ENCODE results near the gene KCNQ5. TPM values are rescaled to one million over a fixed set of nuclear protein-coding genes. Genes with fewer than 3 reads are reported as not detected.

KCNQ5 gene
- total RNA-seq, 1 experiment from 2014 or later = 2.0 TPM

GRCh38 chr6:73152966-73153757 lies 531.3 kb downstream of the KCNQ5 start (continued):
- no peak for TF ChIP-seq AFF4 (CRISPR knock-in tag; IDR thresholded peaks at IDR 0.05; ENCODE audit: borderline replicate concordance)
- TF ChIP-seq EMX1 (CRISPR knock-in tag; IDR thresholded peaks at IDR 0.05) = no peak
- no peak for TF ChIP-seq ZNF317 (CRISPR knock-in tag; IDR thresholded peaks at IDR 0.05; ENCODE audit: borderline replicate concordance, low read depth)
- TF ChIP-seq ZNF121 (CRISPR knock-in tag; IDR thresholded peaks at IDR 0.05) = no peak
- TF ChIP-seq STAT6 (CRISPR knock-in tag; conservative IDR thresholded peaks at IDR 0.05; ENCODE audit: low read depth) = no peak
- no peak for TF ChIP-seq TEAD4 (CRISPR knock-in tag; IDR thresholded peaks at IDR 0.05)
- no peak for TF ChIP-seq NR1H2 (CRISPR knock-in tag; IDR thresholded peaks at IDR 0.05)

- no peak overlapping the region for H3K27ac Mint-ChIP-seq
- no peaks in the 10 kb centered on the region for H3K36me3 Mint-ChIP-seq
- TF ChIP-seq CBFB (CRISPR knock-in tag; IDR thresholded peaks at IDR 0.05; ENCODE audit: low read depth) (no peak), TCF7 (CRISPR knock-in tag; IDR thresholded peaks at IDR 0.05; ENCODE audit: low read depth) (no peak), HMGA2 (CRISPR knock-in tag; IDR thresholded peaks at IDR 0.05) (no peak)
- H3K4me3 Mint-ChIP-seq = no peak overlapping the region
- H3K9me3 Mint-ChIP-seq = no peaks in the 10 kb centered on the region
- H3K4me1 Mint-ChIP-seq = no peaks in the 10 kb centered on the region
- H3K27me3 Mint-ChIP-seq (ENCODE audit: low read depth) = no peaks in the 10 kb centered on the region
- ChIA-PET CTCF (interaction anchor here (1.1 kb wide), 1 partner anchor 22 kb away, joined by 6 read pairs; no protein-coding TSS in a partner anchor), POLR2A (no interaction called here)
- DNase-seq (ENCODE audit: low spot score) (no peak), ATAC-seq (no peak)
Observed at GRCh38 chr6:73156793-73157767, 535.2 kb downstream of the KCNQ5 start.

- H3K36me3 Mint-ChIP-seq = no peaks in the 10 kb centered on the region
- H3K4me3 Mint-ChIP-seq = no peak overlapping the region
- ATAC-seq (no peak), DNase-seq (ENCODE audit: low spot score) (no peak)
- ChIA-PET POLR2A (no interaction called here), CTCF (interaction anchor here (1.1 kb wide), 1 partner anchor 23 kb away, joined by 6 read pairs; no protein-coding TSS in a partner anchor)
- no peaks in the 10 kb centered on the region for H3K9me3 Mint-ChIP-seq
- no peaks in the 10 kb centered on the region for H3K4me1 Mint-ChIP-seq
- no peaks in the 10 kb centered on the region for H3K27me3 Mint-ChIP-seq (ENCODE audit: low read depth)
- no peak overlapping the region for H3K27ac Mint-ChIP-seq
- no peak for TF ChIP-seq RELA (CRISPR knock-in tag; IDR thresholded peaks at IDR 0.05; ENCODE audit: borderline replicate concordance)
- no peak for TF ChIP-seq CDX4 (CRISPR knock-in tag; IDR thresholded peaks at IDR 0.05; ENCODE audit: borderline replicate concordance)
- no peak for TF ChIP-seq ZNF281 (CRISPR knock-in tag; IDR thresholded peaks at IDR 0.05)
- no peak for TF ChIP-seq TEAD1 (CRISPR knock-in tag; IDR thresholded peaks at IDR 0.05)
- no peak for TF ChIP-seq SMAD3 (CRISPR knock-in tag; IDR thresholded peaks at IDR 0.05; ENCODE audit: borderline replicate concordance)
- TF ChIP-seq SOX15 (CRISPR knock-in tag; IDR thresholded peaks at IDR 0.05) = no peak
- no peak for TF ChIP-seq FOXK1 (CRISPR knock-in tag; IDR thresholded peaks at IDR 0.05)
- no peak for TF ChIP-seq CREB1 (CRISPR knock-in tag; IDR thresholded peaks at IDR 0.05)
- no peak for TF ChIP-seq NR3C1 (CRISPR knock-in tag; conservative IDR thresholded peaks at IDR 0.05; ENCODE audit: low read depth)
- TF ChIP-seq PRRX2 (CRISPR knock-in tag; IDR thresholded peaks at IDR 0.05) = no peak
- TF ChIP-seq MLX (CRISPR knock-in tag; IDR thresholded peaks at IDR 0.05) = no peak
Observed at GRCh38 chr6:73157870-73158269, 536.0 kb downstream of the KCNQ5 start.

Data from WTC11 (cell line).